NOMO-1 (cell line): Measurements from ENCODE around the gene PYGL.

Experiments
- DNase-seq, 2 experiments: peaks; one replicate each; lab custom pipeline; 2025; ENCODE audit not compliant: unreplicated experiment in 2 of 2; lab: John Stamatoyannopoulos, UW

PYGL gene

GRCh38 chr14:50882932-50883826 is 61.1 kb downstream of the PYGL start:
- DNase-seq: no peak

- no peak for DNase-seq
Measured at GRCh38 chr14:50875359-50876070, 68.8 kb downstream of the PYGL start.

GRCh38 chr14:50874757-50875156 is 69.5 kb downstream of the PYGL start:
- DNase-seq: peak; percentile 20 to 75

GRCh38 chr14:50871914-50872732 is 72.2 kb downstream of the PYGL start, which contains the start of gene ABHD12B:
Gene ABHD12B (plus strand): TSS chr14:50872053. CDS start chr14:50872175, 122 bp downstream.
- no peak for DNase-seq

GRCh38 chr14:50871228-50871627 is 73.1 kb downstream of the PYGL start:
- no peak for DNase-seq

GRCh38 chr14:50865391-50866076 is 78.7 kb downstream of the PYGL start:
- DNase-seq: peak in 1 of 2 experiments; percentile 9

GRCh38 chr14:50864946-50865345 is 79.3 kb downstream of the PYGL start:
- DNase-seq: no peak

- no peak for DNase-seq
Measured at GRCh38 chr14:50864237-50864636, 80.0 kb downstream of the PYGL start.

GRCh38 chr14:50862036-50862570 is 82.2 kb downstream of the PYGL start:
- DNase-seq: no peak

GRCh38 chr14:50860478-50861086 is 83.7 kb downstream of the PYGL start:
- DNase-seq: peak; percentile 18 to 67

GRCh38 chr14:50859296-50859624 is 85.0 kb downstream of the PYGL start:
- DNase-seq: no peak

GRCh38 chr14:50856660-50857059 is 87.6 kb downstream of the PYGL start:
- DNase-seq: no peak

- DNase-seq: no peak
Measured at GRCh38 chr14:50855558-50855957, 88.7 kb downstream of the PYGL start.
